Lower lobe of right lung (tissue), 2 donors: ENCODE measurements around the gene RNF126. TPM values are rescaled to one million over a fixed set of nuclear protein-coding genes. Genes with fewer than 3 reads are reported as not detected.
A peak's percentile ranks its signal among the peaks of the same experiment; 100 is the strongest.

Source experiments
- ATAC-seq, 2 donors: fragments of 200-7000 bp; cut with Tn5 transposase; one replicate each; pipeline ENCODE4 v1.9.1; 2020 to 2022; ENCODE audit warnings: mild to moderate bottlenecking in 2 of 2, moderate library complexity in 2 of 2
- DNase-seq: peaks from one replicate; pipeline ENCODE4 v3.0.0-alpha.2; 2020
- H3K27ac ChIP-seq: fragments of 200-600 bp; one replicate; pipeline ENCODE4 v1.8.0; 2022
- H3K27me3 ChIP-seq: fragments of 200-600 bp; one replicate; pipeline ENCODE4 v1.8.0; 2022; ENCODE audit warnings: low read depth
- H3K36me3 ChIP-seq: fragments of 200-600 bp; one replicate; pipeline ENCODE4 v1.8.0; 2022; ENCODE audit warnings: mild to moderate bottlenecking
- H3K4me1 ChIP-seq: fragments of 200-600 bp; one replicate; pipeline ENCODE4 v1.8.0; 2022
- H3K4me3 ChIP-seq: fragments of 200-600 bp; one replicate; pipeline ENCODE4 v1.8.0; 2022; ENCODE audit warnings: mild to moderate bottlenecking
- H3K9me3 ChIP-seq: fragments of 200-600 bp; one replicate; pipeline ENCODE4 v1.8.0; 2022
- intact Hi-C: fragments of 100-400 bp; cut with DNase I; formaldehyde crosslinking; loops from one replicate; pipeline ENCODE4 v1.11.0; 2022
- total RNA-seq: library from RNA; stranded (reverse); fragmentation: NEBNext Ultra II Directional; extraction: Animal tissue kit (Norgen Biotek cat#: 25700); gene quantifications from one replicate; pipeline ENCODE4 v1.2.1, GENCODE V29; 2021
- TF ChIP-seq, protein P1 (sequence below): fragments of 200-600 bp; IDR thresholded peaks from one replicate; pipeline ENCODE4 v1.8.0; 2022; ENCODE audit warnings: antibody characterized with exemption, mild to moderate bottlenecking
- donor health status: DM: no; HTN: yes; CAD: no; lungs with severe emphysema.

RNF126 gene
- total RNA-seq, 1 donor from 2014 or later: 27.0 TPM

- H3K27ac ChIP-seq: no peak overlapping the region
- peaks cover 4% of the 10 kb centered on the region for H3K27me3 ChIP-seq
- H3K36me3 ChIP-seq: peaks cover 37% of the 10 kb centered on the region
- H3K4me1 ChIP-seq: peaks cover 8% of the 10 kb centered on the region
- no peak overlapping the region for H3K4me3 ChIP-seq
- DNase-seq: no peak
- TF ChIP-seq, protein P1, sequence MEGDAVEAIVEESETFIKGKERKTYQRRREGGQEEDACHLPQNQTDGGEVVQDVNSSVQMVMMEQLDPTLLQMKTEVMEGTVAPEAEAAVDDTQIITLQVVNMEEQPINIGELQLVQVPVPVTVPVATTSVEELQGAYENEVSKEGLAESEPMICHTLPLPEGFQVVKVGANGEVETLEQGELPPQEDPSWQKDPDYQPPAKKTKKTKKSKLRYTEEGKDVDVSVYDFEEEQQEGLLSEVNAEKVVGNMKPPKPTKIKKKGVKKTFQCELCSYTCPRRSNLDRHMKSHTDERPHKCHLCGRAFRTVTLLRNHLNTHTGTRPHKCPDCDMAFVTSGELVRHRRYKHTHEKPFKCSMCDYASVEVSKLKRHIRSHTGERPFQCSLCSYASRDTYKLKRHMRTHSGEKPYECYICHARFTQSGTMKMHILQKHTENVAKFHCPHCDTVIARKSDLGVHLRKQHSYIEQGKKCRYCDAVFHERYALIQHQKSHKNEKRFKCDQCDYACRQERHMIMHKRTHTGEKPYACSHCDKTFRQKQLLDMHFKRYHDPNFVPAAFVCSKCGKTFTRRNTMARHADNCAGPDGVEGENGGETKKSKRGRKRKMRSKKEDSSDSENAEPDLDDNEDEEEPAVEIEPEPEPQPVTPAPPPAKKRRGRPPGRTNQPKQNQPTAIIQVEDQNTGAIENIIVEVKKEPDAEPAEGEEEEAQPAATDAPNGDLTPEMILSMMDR: no peak
- H3K9me3 ChIP-seq: no peaks in the 10 kb centered on the region
- intact Hi-C loops: no loop called here
- ATAC-seq: no peak
Measured at GRCh38 chr19:616062-616700, 46.8 kb downstream of the RNF126 start.

DNA sequence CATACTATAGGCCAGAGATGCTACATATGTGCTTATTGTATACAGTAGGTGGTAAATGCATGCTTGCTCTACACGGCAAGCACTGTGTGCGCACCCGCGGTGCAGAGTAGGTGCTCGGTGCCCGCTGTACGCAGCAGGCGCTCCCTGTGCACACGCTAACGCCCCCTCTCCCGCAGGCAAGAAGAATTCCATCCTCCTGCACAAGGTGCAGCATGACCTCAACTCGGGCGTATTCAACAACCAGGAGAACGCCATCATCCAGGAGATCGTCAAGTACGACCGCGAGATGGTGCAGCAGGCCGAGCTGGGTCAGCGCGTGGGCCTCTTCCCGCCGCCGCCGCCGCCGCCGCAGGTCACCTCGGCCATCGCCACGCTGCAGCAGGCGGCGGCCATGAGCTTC lies 47.4 kb downstream of the RNF126 start:
- DNase-seq: no peak
- no peak overlapping the region for H3K27ac ChIP-seq
- H3K4me1 ChIP-seq: peaks cover 14% of the 10 kb centered on the region
- peaks cover 34% of the 10 kb centered on the region for H3K36me3 ChIP-seq
- peaks cover 4% of the 10 kb centered on the region for H3K27me3 ChIP-seq
- intact Hi-C loops: no loop called here
- H3K9me3 ChIP-seq: no peaks in the 10 kb centered on the region
- TF ChIP-seq, protein P1: peak; percentile 9
- ATAC-seq: no peak
- H3K4me3 ChIP-seq: no peak overlapping the region

DNA sequence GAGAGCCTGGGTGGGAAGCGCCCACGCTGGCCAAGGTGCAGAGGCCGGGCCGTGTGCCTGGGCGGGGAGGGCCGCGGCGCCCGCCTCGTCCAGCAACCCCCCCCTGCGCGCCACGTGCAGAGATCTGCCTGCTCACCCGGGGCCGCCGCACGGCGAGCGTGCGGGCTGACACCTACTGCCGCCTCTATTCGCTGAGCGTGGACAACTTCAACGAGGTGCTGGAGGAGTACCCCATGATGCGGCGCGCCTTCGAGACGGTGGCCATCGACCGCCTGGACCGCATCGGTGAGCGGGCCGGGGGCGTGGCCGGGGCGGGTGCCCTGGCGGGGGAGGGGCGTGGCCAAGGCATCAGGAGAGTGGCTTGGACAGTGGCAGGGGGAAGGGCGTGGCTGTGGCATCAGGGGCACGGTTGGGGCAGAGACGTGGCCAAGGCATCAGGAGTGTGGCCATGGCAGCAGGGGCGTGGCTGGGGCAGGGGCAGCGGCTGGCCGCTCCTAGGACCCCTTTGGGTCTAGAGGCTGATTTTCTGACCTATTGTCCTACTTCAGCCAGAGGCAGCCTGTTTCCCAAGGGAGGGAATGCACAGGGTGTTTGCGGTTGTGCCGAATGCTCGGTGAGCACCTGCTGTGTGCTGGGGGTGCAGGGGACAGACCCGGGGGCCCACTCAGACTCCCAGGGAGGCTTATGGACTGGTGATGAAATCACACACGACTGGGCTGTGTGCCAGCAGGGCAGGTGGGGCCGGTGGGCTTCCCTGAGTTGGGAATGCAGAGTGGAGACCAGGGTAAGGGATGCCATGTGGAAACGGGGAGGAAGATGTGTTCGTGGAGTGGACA lies 49.1 kb downstream of the RNF126 start:
- Histone ChIP-seq H3K4me3 (no peak overlapping the region), H3K9me3 (no peaks in the 10 kb centered on the region), H3K4me1 (peaks cover 30% of the 10 kb centered on the region), H3K36me3 (peaks cover 19% of the 10 kb centered on the region), H3K27me3 (peaks cover 4% of the 10 kb centered on the region), H3K27ac (no peak overlapping the region)
- ATAC-seq: no peak
- TF ChIP-seq, protein P1: no peak
- no peak for DNase-seq
- intact Hi-C loops: no loop called here

DNA sequence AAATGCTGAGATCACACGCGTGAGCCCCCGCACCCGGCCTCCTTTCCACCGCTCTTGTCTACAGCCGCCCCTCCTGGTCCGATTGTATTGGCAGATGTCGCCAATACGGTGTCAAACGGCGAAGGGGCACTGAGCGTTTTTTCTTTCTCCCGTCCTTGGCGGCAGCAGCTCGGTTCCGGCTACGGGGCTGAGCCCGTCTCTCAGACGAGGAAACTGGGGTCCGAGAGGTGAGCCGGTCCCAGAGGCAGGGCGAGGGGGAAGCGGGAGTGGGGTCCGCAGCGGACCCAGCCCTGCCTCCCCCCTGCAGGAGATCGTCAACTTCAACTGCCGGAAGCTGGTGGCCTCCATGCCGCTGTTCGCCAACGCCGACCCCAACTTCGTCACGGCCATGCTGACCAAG lies 50.1 kb downstream of the RNF126 start:
- DNase-seq (no peak), ATAC-seq (no peak)
- intact Hi-C loops: no loop called here
- peaks cover 35% of the 10 kb centered on the region for H3K4me1 ChIP-seq
- H3K27ac ChIP-seq: no peak overlapping the region
- peaks cover 9% of the 10 kb centered on the region for H3K36me3 ChIP-seq
- H3K4me3 ChIP-seq: no peak overlapping the region
- H3K9me3 ChIP-seq: no peaks in the 10 kb centered on the region
- peaks cover 4% of the 10 kb centered on the region for H3K27me3 ChIP-seq
- TF ChIP-seq, protein P1: no peak

DNA sequence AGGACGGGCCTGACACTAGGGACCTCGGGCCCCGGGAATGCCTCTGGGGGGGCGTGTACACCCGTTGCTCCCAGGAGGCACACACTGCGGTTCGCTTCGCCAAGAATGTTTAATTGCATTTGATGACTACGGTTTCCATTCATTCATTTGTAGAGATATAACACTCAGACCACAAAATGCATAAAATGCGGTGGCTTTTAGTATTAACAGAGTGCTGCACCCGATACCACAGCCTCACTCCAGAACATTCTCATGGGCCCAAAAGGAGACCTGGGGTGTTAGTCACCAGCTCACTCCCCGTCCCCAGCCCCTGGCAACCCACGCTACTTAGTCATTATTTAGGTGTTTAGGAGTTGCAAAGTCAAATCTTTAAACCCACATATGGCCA lies 51.5 kb downstream of the RNF126 start:
- H3K27me3 ChIP-seq: peaks cover 4% of the 10 kb centered on the region
- DNase-seq: no peak
- intact Hi-C loops: no loop called here
- no peaks in the 10 kb centered on the region for H3K36me3 ChIP-seq
- no peaks in the 10 kb centered on the region for H3K9me3 ChIP-seq
- ATAC-seq: no peak
- peaks cover 35% of the 10 kb centered on the region for H3K4me1 ChIP-seq
- H3K4me3 ChIP-seq: peak overlapping the region; percentile 43
- H3K27ac ChIP-seq: peak overlapping the region; percentile 75
- TF ChIP-seq, protein P1: no peak
